HL-60/S4 (cell line): ENCODE data around the gene ANKRD17.
"Not testable (repeated sequence)": the region's sequence is repeated elsewhere in the genome, so short reads cannot be mapped to it uniquely, and the experiment has no call there.

Experiments used
- in situ Hi-C: fragments of 300-500 bp; cut with MboI; formaldehyde crosslinking; loops from 2 replicates; pipeline ENCODE4 v1.14.3; 2022; ENCODE audit warnings: low sequenced_read_pairs

The ANKRD17 gene

GRCh38 chr4:73258686-73259570, at the start of gene ANKRD17:
TSS of gene ANKRD17 (minus strand) at chr4:73258798. CDS start at chr4:73258668, 130 bp downstream.
- in situ Hi-C loops, result no loop called here

- in situ Hi-C loops, result loop anchor here (25.0 kb wide), 1 partner anchor 329 kb away; no protein-coding TSS in a partner anchor
These were observed 49.7 kb upstream of the ANKRD17 start for GRCh38 chr4:73308286-73308685.

- in situ Hi-C loops, result loop anchor here (25.0 kb wide), 1 partner anchor 334 kb away; no protein-coding TSS in a partner anchor
These were observed 45.1 kb upstream of the ANKRD17 start for GRCh38 chr4:73303711-73304110.

GRCh38 chr4:73299548-73300280, 41.1 kb upstream of the ANKRD17 start:
- in situ Hi-C loops, result loop anchor here (25.0 kb wide), 1 partner anchor 338 kb away; no protein-coding TSS in a partner anchor

GRCh38 chr4:73292661-73293060, 34.1 kb upstream of the ANKRD17 start:
- in situ Hi-C loops, result not testable (repeated sequence)

- in situ Hi-C loops, result no loop called here
These were observed 23.4 kb upstream of the ANKRD17 start for GRCh38 chr4:73281982-73282381.

DNA sequence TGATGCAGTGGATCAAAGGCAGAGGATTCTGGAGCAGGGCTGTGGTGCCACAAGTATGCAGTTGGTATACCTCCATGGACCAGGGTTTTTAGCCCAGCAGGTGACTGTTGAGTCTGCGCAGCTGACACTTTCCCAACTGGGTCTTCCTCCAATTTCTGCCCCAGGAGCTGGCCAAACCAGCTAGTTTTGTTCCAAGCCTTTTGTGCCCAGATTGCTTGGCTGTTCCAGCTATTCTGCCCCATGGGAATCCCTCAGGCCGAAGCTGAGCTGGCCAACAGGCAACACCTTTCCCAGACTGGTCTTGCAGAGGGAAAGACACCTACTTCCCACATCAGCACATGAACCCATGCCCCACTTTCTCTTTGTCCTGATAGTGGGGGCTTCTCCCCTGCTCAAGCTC, 22.8 kb upstream of the ANKRD17 start:
- in situ Hi-C loops, result no loop called here

DNA sequence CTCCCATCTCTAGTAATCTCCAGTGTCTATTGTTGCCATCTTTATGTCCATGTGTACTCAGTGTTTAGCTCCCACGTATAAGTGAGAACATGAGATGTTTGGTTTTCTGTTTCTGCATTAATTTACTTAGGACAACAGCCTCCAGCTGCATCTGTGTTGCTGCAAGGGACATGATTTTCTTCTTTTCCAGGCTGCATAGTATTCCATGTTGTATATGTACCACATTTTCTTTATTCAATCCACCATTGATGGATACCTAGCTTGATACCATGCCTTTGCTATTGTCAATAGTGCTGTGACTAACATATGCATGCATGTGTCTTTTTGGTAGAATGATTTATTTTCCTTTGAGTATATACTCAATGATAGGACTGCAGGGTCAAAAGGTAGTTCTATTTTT, 18.6 kb upstream of the ANKRD17 start:
- in situ Hi-C loops, result no loop called here

DNA sequence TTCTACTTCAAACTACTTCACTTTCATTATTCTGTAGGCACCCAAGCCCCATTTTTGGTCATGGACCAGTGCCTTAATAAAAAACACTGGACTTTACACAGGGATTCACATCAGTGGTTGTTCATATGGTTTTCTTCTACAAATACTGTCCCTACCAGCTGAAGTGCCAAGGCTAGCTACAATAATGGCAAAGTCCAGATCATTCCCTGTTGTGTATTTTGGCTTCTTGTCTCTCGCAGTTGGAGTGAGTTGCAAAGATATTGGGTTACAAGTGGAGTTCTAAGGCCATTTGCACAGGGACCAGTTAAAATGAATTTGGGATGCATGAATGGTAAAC, 16.7 kb upstream of the ANKRD17 start:
- in situ Hi-C loops, result no loop called here

GRCh38 chr4:73272816-73273215, 14.2 kb upstream of the ANKRD17 start:
- in situ Hi-C loops, result no loop called here

DNA sequence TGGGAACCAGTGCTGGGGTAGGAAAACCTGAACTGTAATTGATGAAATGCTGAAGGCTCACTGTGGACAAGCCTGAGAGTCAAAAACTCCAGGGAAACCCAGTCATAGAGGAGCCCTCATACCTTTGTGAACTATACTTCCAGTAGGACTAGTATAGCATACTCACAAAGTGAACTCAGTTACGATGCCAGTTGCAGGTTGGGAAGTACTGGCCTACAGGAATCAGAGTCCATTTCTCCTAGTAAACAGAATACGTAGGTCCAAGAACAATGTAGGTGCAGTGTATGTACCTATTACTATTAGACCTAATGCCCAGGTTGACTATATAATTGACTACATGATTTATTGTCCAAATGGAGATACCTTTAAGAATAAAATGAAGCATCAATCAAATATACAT, 8.5 kb upstream of the ANKRD17 start:
- in situ Hi-C loops, result no loop called here

DNA sequence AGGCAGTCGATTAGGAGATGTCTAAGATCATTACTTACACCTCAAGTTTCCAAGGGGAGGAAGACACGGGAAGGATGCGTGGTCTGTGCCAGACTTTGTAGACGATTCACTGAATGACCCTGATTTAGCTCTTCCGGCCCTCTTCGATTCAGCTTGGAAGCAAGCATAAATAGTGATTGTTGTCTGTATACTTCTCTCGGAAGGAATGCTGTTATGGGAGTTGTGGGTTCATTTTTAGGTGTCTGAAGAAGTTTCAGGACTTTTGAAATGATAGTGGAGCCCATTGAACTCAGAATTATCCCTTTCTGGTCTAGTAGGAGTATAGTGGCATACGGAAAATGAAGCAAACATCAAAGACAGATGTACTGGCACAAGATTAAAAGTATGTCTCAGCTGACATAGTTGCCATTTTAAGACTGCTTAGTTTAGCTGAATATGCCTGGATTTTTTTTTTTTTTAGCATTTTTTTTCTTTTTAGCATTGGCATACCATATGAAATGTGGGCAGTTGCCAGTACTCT, 1.0 kb upstream of the ANKRD17 start:
- in situ Hi-C loops, result no loop called here

DNA sequence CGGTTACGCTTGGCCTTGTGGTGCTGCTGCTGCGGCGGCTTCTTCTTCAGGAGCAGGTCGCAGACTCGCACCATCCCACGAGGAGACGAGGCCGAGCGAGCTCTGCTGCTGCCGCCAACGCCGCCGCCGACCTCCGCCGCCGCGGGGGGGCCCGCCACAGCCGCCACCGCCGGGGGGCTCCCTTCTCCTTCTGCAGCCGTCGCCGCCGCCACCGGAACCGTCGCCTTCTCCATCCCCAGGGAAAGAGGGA, 237 bp downstream of the ANKRD17 start:
- in situ Hi-C loops, result no loop called here

DNA sequence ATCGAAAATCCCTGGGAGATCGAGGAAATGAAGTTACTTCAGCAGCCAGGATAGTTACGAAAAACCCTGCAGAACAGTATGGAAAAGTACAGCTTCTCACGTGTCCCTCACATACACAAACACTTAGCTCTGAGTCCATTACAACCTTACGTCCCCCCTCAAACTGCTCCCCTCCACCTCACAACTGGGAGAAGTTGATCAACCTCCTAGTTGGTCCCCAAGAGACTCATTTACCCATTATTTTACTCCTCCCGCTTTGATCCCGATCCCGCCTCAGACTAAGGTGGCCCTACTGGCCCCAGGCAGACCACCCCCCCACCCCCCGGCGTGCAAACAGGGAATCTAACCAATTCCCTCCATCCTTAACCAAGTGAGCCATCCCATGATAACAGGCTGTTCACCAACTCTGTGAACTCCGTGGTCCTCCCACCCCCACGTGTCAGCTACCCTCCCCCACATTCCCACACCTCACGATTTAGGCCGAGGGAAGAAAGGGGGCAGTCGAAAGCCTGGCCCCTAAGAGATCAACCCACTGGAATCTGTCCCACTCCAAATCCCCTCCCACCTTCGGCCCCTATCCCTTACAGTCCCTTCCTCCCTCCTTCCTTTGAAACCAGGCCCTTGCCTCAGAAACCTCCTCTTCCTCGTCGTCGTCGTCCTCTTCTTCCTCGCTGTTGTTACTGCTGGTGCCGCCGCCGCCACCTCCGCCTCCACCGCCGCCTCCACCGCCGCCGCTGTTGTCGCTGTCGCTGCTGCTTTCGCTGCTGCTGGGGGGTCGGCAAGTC, 755 bp downstream of the ANKRD17 start:
- in situ Hi-C loops, result no loop called here

DNA sequence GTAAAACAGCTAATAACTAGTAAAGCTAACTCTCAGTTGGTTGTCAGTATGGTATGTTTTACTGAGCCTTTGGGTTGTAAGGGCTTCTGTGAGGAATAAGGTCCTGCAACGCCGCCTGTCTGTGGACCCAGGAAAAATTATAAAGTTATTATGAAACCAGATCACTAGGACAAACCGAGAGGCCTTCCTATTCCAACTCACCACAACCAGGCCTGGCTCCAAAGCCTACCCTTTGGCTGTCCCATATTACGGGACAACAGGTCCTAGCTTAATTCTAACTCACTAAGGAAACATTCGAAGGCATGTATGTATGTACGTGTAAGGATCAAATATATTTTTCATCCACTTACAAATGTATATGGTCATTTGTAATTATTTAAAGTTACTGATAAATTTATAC, 1.4 kb downstream of the ANKRD17 start:
- in situ Hi-C loops, result no loop called here

- in situ Hi-C loops, result not testable (repeated sequence)
These were observed 2.8 kb downstream of the ANKRD17 start for GRCh38 chr4:73255847-73256246.

DNA sequence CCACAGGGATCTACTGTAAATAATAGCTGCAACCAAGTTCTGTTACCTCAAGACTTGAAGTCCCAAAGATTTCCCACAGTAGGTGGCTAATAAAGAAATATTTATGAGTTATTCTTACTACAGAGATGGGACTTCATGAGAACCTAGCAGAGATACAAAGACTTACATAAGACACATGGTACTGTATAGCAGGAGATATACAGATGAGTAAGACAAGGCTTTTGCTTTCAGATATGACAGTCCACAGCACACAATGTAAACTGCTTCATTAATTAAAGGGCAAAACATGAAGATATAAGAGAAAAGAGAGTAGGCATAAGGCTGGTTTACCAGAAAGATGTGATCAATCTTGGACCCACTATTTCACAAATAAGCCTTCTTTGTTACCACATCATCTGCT, 6.6 kb downstream of the ANKRD17 start:
- in situ Hi-C loops, result no loop called here

DNA sequence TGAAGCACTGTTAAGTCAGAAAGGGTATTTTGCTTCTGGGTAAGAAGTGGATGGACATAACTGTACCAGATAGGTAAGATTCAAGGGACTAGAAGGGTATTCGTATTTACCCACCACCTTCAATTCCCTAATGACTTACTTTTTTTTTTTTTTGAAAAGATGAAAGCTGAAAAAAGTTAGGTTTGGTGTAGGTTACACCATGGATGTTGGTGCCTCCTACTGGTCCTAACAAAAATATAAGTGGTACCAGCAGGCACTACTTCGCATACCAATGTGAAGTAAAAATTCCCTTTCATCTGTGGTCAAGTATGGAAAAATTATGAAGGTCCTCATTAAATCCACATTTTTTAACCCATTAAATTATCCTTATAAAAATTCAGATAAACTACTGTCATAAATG, 7.2 kb downstream of the ANKRD17 start:
- in situ Hi-C loops, result no loop called here

GRCh38 chr4:73250642-73251041, 8.0 kb downstream of the ANKRD17 start:
- in situ Hi-C loops, result no loop called here

- in situ Hi-C loops, result no loop called here
These were observed 9.8 kb downstream of the ANKRD17 start for GRCh38 chr4:73248821-73249220.

GRCh38 chr4:73248416-73248815, 10.2 kb downstream of the ANKRD17 start:
- in situ Hi-C loops, result no loop called here
